ENCODE measurements around the gene APOBR. TPM values are rescaled to one million over a fixed set of nuclear protein-coding genes. Genes with fewer than 3 reads are reported as not detected.
"Not testable (repeated sequence)": the region's sequence is repeated elsewhere in the genome, so short reads cannot be mapped to it uniquely, and the experiment has no call there.

Gene APOBR
- total and polyA plus RNA-seq, 9 of the 15 experiments (the other 6 are each of a cell fraction or from before 2014, with no cell fraction given), result 0.08 to 6.1 (median 2.8) TPM; not detected in 1

DNA sequence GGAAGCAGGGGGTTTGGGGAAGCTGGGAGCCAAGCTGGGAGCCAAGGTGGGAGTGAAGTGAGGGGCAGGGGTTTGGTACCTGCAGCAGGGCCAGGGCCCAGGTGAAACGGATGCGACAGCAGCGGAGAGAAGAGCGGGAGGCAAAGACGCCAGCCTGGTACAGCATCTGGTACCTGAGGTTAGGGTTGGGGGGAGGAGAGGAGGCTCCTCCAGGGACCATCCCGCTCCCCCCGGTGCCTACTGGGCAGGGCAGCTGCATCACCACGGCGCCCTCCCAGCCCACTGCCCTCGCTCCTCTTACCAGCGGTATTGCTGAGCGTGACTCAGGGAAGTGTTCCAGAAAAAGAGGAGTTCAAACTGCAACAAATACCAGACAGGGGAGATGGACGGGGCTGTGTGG lies 12.4 kb upstream of the APOBR start:
- H3K4me1 ChIP-seq (replicated peaks in 1 of 2; ENCODE audit: control insufficient read depth in 2 of 2, insufficient read depth in 2 of 2, low read length in 2 of 2), result peaks cover 0 to 10% of the 10 kb centered on the region in 2 experiments; a peak in 1 of 5 replicates
- no peaks in the 10 kb centered on the region for H3K79me2 ChIP-seq (ENCODE audit: control insufficient read depth, insufficient read depth, low read length)
- no peak overlapping the region for H3K4me3 ChIP-seq
- H3K4me2 ChIP-seq (ENCODE audit: insufficient read depth, low read length), result no peak overlapping the region
- peaks cover 54% of the 10 kb centered on the region; the same call in 1 of the 3 replicates for H3K36me3 ChIP-seq (ENCODE audit: control insufficient read depth, insufficient read depth, low read length)
- no peak overlapping the region for H3K27ac ChIP-seq (ENCODE audit: extremely low read depth, low read depth, low read length)
- FAIRE-seq, result no peak
- ATAC-seq, result no peak
- no peak for DNase-seq (ENCODE audit: extremely low read depth in 1 of 4, low spot score in 3 of 4)
- intact Hi-C loops (cut with micrococcal nuclease), result no loop called here
- no peak for TF ChIP-seq ZEB2 (IDR thresholded peaks at IDR 0.05)
- TF ChIP-seq ETS2 (tag; IDR thresholded peaks at IDR 0.05; ENCODE audit: borderline replicate concordance, poor library complexity, severe bottlenecking), result no peak
- TF ChIP-seq MED1 (CRISPR knock-in tag; IDR thresholded peaks at IDR 0.05; ENCODE audit: borderline replicate concordance), result no peak
- no peak for TF ChIP-seq CEBPB (tag; IDR thresholded peaks at IDR 0.05)
- TF ChIP-seq ZBTB12 (CRISPR knock-in tag; IDR thresholded peaks at IDR 0.05), result no peak
- TF ChIP-seq TRIM28 (IDR thresholded peaks at IDR 0.05), result no peak
- H3K27me3 ChIP-seq (ENCODE audit: control insufficient read depth in 2 of 2, insufficient read depth in 2 of 2, low read length in 2 of 2), result no peaks in the 10 kb centered on the region
- H3K9me3 ChIP-seq (replicated peaks; ENCODE audit: control insufficient read depth, insufficient read depth, low read depth, low read length), result no peaks in the 10 kb centered on the region
- in situ Hi-C loops (cut with MboI), result loop anchor here (25.0 kb wide), 1 partner anchor 1730 kb away; no protein-coding TSS in a partner anchor
- WGBS (ENCODE audit: insufficient coverage, low coverage, missing lambda C conversion rate), result 93% methylated on average over 11 of the region's 13 CpGs
- H3K9ac ChIP-seq (ENCODE audit: insufficient read depth in 1 of 2, low read depth in 2 of 2, low read length in 2 of 2), result peak overlapping the region in 1 of 2 experiments; percentile 64; a peak in 1 of 4 replicates
- no peak overlapping the region for H2AFZ ChIP-seq (ENCODE audit: low read depth, low read length)
- no TSS peak for BruUV-seq (replicated peaks)
- no peaks in the 10 kb centered on the region for H4K20me1 ChIP-seq (replicated peaks; ENCODE audit: control insufficient read depth, insufficient read depth, low read length)
- no peaks in the 10 kb centered on the region for H3K9me1 ChIP-seq (ENCODE audit: control insufficient read depth, insufficient read depth, low read length)
- ChIA-PET CTCF (ENCODE audit: low intra/inter-chr PET ratio) (no interaction called here), POLR2A (no interaction called here)

- ATAC-seq; H3K9ac ChIP-seq (ENCODE audit: insufficient read depth in 1 of 2, low read depth in 2 of 2, low read length in 2 of 2); BruUV-seq (replicated peaks); H2AFZ ChIP-seq (ENCODE audit: low read depth, low read length); H3K4me1 ChIP-seq (replicated peaks in 1 of 2; ENCODE audit: control insufficient read depth in 2 of 2, insufficient read depth in 2 of 2, low read length in 2 of 2); H3K4me2 ChIP-seq (ENCODE audit: insufficient read depth, low read length); H3K9me1 ChIP-seq (ENCODE audit: control insufficient read depth, insufficient read depth, low read length); intact Hi-C loops (cut with micrococcal nuclease); H3K79me2 ChIP-seq (ENCODE audit: control insufficient read depth, insufficient read depth, low read length); POLR2A ChIA-PET; DNase-seq (ENCODE audit: extremely low read depth in 1 of 4, low spot score in 3 of 4); H3K9me3 ChIP-seq (replicated peaks; ENCODE audit: control insufficient read depth, insufficient read depth, low read depth, low read length); H4K20me1 ChIP-seq (replicated peaks; ENCODE audit: control insufficient read depth, insufficient read depth, low read length); H3K27ac ChIP-seq (ENCODE audit: extremely low read depth, low read depth, low read length); CTCF ChIA-PET (ENCODE audit: low intra/inter-chr PET ratio); H3K4me3 ChIP-seq; H3K27me3 ChIP-seq (ENCODE audit: control insufficient read depth in 2 of 2, insufficient read depth in 2 of 2, low read length in 2 of 2); FAIRE-seq: not testable (repeated sequence)
- WGBS (ENCODE audit: insufficient coverage, low coverage, missing lambda C conversion rate), result 83% methylated on average over 4 of the region's 5 CpGs
- in situ Hi-C loops (cut with MboI), result loop anchor here (25.0 kb wide), 1 partner anchor 1729 kb away; no protein-coding TSS in a partner anchor
- peaks cover 51% of the 10 kb centered on the region; the same call in 1 of the 3 replicates for H3K36me3 ChIP-seq (ENCODE audit: control insufficient read depth, insufficient read depth, low read length)
Measured at GRCh38 chr16:28483361-28483760, 11.1 kb upstream of the APOBR start.
